ENCODE results near the gene C11orf65.

DNA sequence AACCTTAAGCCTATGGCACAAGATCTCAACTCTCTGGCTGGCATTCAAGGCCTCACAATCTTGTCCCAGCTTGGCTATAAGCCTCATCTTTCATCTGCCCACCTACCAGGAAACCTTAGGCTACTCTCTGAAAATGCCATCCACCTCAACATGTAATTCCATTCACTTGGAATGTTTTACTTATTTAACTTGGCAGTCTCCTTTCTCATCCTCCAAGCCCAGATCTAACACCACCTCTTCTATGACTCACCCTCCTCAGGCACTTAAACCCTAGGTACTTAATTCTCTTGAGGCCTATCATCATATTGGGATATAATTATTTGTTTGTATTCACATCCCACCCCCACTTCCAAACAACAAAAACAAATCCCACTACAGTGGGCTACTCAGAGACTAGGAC, 15.8 kb upstream of the C11orf65 start:
- TF ChIP-seq, protein P1, sequence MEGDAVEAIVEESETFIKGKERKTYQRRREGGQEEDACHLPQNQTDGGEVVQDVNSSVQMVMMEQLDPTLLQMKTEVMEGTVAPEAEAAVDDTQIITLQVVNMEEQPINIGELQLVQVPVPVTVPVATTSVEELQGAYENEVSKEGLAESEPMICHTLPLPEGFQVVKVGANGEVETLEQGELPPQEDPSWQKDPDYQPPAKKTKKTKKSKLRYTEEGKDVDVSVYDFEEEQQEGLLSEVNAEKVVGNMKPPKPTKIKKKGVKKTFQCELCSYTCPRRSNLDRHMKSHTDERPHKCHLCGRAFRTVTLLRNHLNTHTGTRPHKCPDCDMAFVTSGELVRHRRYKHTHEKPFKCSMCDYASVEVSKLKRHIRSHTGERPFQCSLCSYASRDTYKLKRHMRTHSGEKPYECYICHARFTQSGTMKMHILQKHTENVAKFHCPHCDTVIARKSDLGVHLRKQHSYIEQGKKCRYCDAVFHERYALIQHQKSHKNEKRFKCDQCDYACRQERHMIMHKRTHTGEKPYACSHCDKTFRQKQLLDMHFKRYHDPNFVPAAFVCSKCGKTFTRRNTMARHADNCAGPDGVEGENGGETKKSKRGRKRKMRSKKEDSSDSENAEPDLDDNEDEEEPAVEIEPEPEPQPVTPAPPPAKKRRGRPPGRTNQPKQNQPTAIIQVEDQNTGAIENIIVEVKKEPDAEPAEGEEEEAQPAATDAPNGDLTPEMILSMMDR (IDR thresholded peaks at IDR 0.05) = no peak
- TF ChIP-seq POLR2A (IDR thresholded peaks at IDR 0.05) = no peak
